ENCODE measurements around the gene MRPS6. TPM values are rescaled to one million over a fixed set of nuclear protein-coding genes. Genes with fewer than 3 reads are reported as not detected.

MRPS6 gene
- total RNA-seq, 1 experiment from 2014 or later, result 55.1 TPM

DNA sequence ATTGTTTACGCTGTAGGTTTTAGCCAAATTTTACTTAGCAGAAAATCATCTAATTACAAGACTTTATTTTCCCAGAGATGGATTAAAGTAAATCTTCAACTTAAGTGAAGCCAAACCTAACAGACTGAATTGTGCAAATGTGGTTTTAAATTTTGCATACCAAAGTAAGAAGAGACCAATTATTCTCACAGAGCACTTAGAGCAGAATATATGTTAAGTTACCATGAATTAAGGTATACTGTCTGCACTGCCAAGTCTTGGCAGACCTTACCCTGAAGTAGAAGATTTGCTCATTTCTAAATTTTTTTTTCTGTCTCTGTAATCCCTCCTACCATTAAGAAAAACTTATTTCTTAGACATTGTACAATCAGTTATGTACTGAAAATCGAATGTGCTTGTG, 24.1 kb downstream of the MRPS6 start:
- no TSS peak for BruUV-seq (replicated peaks)
- ChIA-PET CTCF (no interaction called here), POLR2A (no interaction called here), RAD21 (ENCODE audit: low non-redundant PET in 1 of 2, low total read pairs in 2 of 2, uncharacterized antibody in 2 of 2, unreplicated experiment in 2 of 2) (no interaction called here)
- peaks cover 98% of the 10 kb centered on the region for H3K79me2 ChIP-seq (ENCODE audit: insufficient read depth, low read length)
- intact Hi-C loops (cut with micrococcal nuclease), result no loop called here
- no peak overlapping the region for H2AFZ ChIP-seq (ENCODE audit: low read depth, low read length, poor library complexity, severe bottlenecking)
- H3K27me3 ChIP-seq (ENCODE audit: insufficient read depth, low read length), result no peaks in the 10 kb centered on the region
- TF ChIP-seq REST (IDR thresholded peaks at IDR 0.05; ENCODE audit: low read depth) (no peak), POLR2A (IDR thresholded peaks at IDR 0.05; ENCODE audit: borderline replicate concordance, extremely low read depth, insufficient read depth, insufficient read length) (no peak), POLR2AphosphoS5 (IDR thresholded peaks at IDR 0.05; ENCODE audit: low read depth, low read length) (no peak), FOSL1 (IDR thresholded peaks at IDR 0.05; ENCODE audit: low read depth) (no peak), YY1 (IDR thresholded peaks at IDR 0.05; ENCODE audit: extremely low read depth, insufficient replicate concordance, low read depth, low read length) (no peak), EZH2phosphoT487 (IDR thresholded peaks at IDR 0.05; ENCODE audit: borderline replicate concordance) (no peak), EGR1 (IDR thresholded peaks at IDR 0.05; ENCODE audit: low read depth) (no peak), TCF7L2 (IDR thresholded peaks at IDR 0.05; ENCODE audit: borderline replicate concordance, extremely low read depth, insufficient read depth, insufficient read length) (no peak)
- no peaks in the 10 kb centered on the region; the same call in 1 of the 2 replicates for H4K20me1 ChIP-seq (ENCODE audit: insufficient read depth)
- no peaks in the 10 kb centered on the region for H3K9me2 ChIP-seq (ENCODE audit: insufficient read depth)
- H3K27ac ChIP-seq (ENCODE audit: low read depth, low read length), result no peak overlapping the region
- H3K4me2 ChIP-seq (ENCODE audit: low read length), result no peak overlapping the region
- ATAC-seq (no peak), DNase-seq (ENCODE audit: low read depth, low spot score) (no peak)
- no peak overlapping the region for H3K9ac ChIP-seq (ENCODE audit: low read length)
- H3K9me3 ChIP-seq (ENCODE audit: control insufficient read depth in 1 of 2, insufficient read depth in 1 of 2, low read depth in 1 of 2, low read length in 2 of 2), result no peaks in the 10 kb centered on the region
- no peaks in the 10 kb centered on the region for H3K4me1 ChIP-seq (ENCODE audit: control insufficient read depth in 1 of 2, insufficient read depth in 2 of 2, low read length in 2 of 2)
- peaks cover 0 to 3% of the 10 kb centered on the region in 2 experiments; a peak in 1 of 4 replicates for H3K36me3 ChIP-seq (ENCODE audit: control insufficient read depth in 1 of 2, insufficient read depth in 2 of 2, low read length in 2 of 2)
- no peak overlapping the region for H3K4me3 ChIP-seq (replicated peaks in 1 of 2; ENCODE audit: low read depth in 1 of 2, low read length in 2 of 2)
